Measurements from ENCODE around the gene FNBP1. TPM values are rescaled to one million over a fixed set of nuclear protein-coding genes. Genes with fewer than 3 reads are reported as not detected.
"Not testable (repeated sequence)": the region's sequence is repeated elsewhere in the genome, so short reads cannot be mapped to it uniquely, and the experiment has no call there.

The FNBP1 gene
- total and polyA plus RNA-seq, 4 donors = 16.0 to 94.3 (median 29.5) TPM

DNA sequence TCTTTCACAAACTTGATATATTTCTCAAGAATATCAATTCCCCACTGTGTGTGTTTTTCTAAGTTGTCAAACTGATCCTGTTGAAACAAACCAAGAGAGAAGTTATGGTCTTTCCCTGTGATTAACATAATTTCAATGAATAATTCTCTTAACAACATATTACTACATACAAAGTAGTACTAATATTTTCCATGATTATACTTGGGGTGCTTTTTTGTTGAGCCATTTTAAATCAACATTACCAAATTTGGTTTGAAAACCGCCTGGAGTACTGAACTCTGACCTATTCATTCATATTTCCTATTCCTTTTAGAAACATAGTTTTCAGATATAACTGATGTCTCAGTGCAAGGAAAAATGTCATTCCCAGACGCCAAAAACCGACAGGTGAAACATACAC lies 48.1 kb downstream of the FNBP1 start:
- DNase-seq (no peak), ATAC-seq (ENCODE audit: insufficient read depth, low FRiP score) (no peak)
- Histone ChIP-seq H3K36me3 (ENCODE audit: control insufficient read depth in 4 of 4, insufficient read depth in 4 of 4, low read length in 4 of 4) (peaks cover 0 to 5% (median 0%) of the 10 kb centered on the region in 4 donors), H3K9me3 (ENCODE audit: control insufficient read depth in 4 of 4, insufficient read depth in 3 of 4, low read length in 3 of 4) (no peaks in the 10 kb centered on the region), H3K27ac (ENCODE audit: low read depth in 1 of 2, low read length in 1 of 2) (peak overlapping the region in 1 of 2 donors; percentile 93), H3K4me1 (ENCODE audit: control insufficient read depth in 5 of 5, insufficient read depth in 5 of 5, low read length in 5 of 5) (peaks cover 0 to 11% (median 0%) of the 10 kb centered on the region in 5 donors), H3K27me3 (ENCODE audit: control insufficient read depth in 3 of 3, insufficient read depth in 3 of 3, low read length in 2 of 3) (no peaks in the 10 kb centered on the region), H3K9ac (ENCODE audit: insufficient read depth in 1 of 2, low read length in 2 of 2) (peak overlapping the region in 1 of 2 donors; percentile 4), H3K4me3 (no peak overlapping the region)
- TF ChIP-seq, protein P1, sequence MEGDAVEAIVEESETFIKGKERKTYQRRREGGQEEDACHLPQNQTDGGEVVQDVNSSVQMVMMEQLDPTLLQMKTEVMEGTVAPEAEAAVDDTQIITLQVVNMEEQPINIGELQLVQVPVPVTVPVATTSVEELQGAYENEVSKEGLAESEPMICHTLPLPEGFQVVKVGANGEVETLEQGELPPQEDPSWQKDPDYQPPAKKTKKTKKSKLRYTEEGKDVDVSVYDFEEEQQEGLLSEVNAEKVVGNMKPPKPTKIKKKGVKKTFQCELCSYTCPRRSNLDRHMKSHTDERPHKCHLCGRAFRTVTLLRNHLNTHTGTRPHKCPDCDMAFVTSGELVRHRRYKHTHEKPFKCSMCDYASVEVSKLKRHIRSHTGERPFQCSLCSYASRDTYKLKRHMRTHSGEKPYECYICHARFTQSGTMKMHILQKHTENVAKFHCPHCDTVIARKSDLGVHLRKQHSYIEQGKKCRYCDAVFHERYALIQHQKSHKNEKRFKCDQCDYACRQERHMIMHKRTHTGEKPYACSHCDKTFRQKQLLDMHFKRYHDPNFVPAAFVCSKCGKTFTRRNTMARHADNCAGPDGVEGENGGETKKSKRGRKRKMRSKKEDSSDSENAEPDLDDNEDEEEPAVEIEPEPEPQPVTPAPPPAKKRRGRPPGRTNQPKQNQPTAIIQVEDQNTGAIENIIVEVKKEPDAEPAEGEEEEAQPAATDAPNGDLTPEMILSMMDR (IDR thresholded peaks at IDR 0.05; ENCODE audit: control extremely low read depth, extremely low read depth) = no peak
- 59 to 60% methylated on average over 3 of the region's 3 CpGs for WGBS, 2 donors

DNA sequence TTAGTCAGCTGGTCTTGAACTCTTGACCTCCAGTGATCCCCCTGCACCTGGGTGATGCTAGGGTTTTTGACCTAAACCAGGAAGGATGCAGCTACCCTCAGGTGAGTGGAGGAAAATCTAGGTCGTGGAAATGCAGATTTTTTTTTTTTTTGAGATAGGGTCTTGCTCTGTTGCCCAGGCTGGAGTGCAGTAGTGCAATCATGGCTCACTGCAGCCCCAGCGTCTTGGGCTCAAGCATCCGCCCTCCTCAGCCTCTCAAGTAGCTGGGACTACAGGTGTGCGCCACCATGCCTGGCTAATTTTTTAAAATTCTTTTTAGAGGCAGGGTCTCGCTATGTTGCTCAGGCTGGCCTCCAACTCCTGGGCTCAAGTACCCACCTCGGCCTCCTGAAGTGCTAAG lies 51.9 kb downstream of the FNBP1 start:
- not testable (repeated sequence) for DNase-seq; H3K9ac ChIP-seq (ENCODE audit: insufficient read depth in 1 of 2, low read length in 2 of 2); H3K4me1 ChIP-seq (ENCODE audit: control insufficient read depth in 5 of 5, insufficient read depth in 5 of 5, low read length in 5 of 5); H3K9me3 ChIP-seq (ENCODE audit: control insufficient read depth in 4 of 4, insufficient read depth in 3 of 4, low read length in 3 of 4); ATAC-seq (ENCODE audit: insufficient read depth, low FRiP score); H3K4me3 ChIP-seq; H3K27me3 ChIP-seq (ENCODE audit: control insufficient read depth in 3 of 3, insufficient read depth in 3 of 3, low read length in 2 of 3); H3K27ac ChIP-seq (ENCODE audit: low read depth in 1 of 2, low read length in 1 of 2); H3K36me3 ChIP-seq (ENCODE audit: control insufficient read depth in 4 of 4, insufficient read depth in 4 of 4, low read length in 4 of 4)
- 89 to 93% methylated on average over 6 of the region's 6 CpGs for WGBS, 2 donors

DNA sequence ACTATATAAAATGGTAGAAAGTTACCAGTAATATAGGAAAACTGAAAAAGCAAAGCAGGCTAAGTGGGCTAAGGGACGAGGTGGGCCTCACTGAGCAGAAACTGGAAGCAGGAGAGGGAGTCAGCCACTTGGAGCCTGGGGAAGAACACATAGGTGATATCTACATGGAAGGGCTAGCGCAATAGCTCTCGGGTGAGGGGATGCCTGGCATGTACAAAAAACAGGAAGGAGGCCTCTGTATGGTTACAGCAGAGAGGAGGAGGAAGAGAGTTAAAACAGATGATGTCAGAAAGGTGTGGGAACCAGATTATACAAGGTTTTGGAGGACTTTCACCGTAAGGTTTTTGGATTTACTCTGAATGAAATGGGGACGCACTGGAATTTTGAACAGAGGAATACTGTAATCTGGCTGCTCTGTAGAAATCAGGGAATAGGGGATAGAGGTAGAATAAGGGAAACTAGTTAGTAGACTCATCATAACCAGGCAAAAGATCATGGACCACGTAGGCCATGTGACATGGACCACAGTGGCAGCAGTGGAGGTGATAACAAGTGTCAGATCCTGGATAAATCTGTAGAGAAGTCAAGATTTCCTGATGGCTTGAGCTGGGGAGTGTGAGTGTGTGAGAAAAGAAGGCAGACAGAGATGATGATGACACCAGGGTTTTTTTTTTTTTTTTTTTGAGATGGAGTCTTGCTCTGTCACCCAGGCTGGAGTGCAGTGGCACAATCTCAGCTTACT lies 52.5 kb downstream of the FNBP1 start:
- ATAC-seq (ENCODE audit: insufficient read depth, low FRiP score) (no peak), DNase-seq (no peak)
- Histone ChIP-seq H3K9ac (ENCODE audit: insufficient read depth in 1 of 2, low read length in 2 of 2) (no peak overlapping the region), H3K27ac (ENCODE audit: low read depth in 1 of 2, low read length in 1 of 2) (no peak overlapping the region), H3K9me3 (ENCODE audit: control insufficient read depth in 4 of 4, insufficient read depth in 3 of 4, low read length in 3 of 4) (no peaks in the 10 kb centered on the region), H3K4me1 (ENCODE audit: control insufficient read depth in 5 of 5, insufficient read depth in 5 of 5, low read length in 5 of 5) (peaks cover 0 to 2% (median 0%) of the 10 kb centered on the region in 5 donors), H3K27me3 (ENCODE audit: control insufficient read depth in 3 of 3, insufficient read depth in 3 of 3, low read length in 2 of 3) (no peaks in the 10 kb centered on the region), H3K36me3 (ENCODE audit: control insufficient read depth in 4 of 4, insufficient read depth in 4 of 4, low read length in 4 of 4) (peaks cover 0 to 5% (median 0%) of the 10 kb centered on the region in 4 donors), H3K4me3 (no peak overlapping the region)
- 41 to 56% methylated on average over 6 of the region's 6 CpGs for WGBS, 2 donors
- TF ChIP-seq, protein P1 (IDR thresholded peaks at IDR 0.05; ENCODE audit: control extremely low read depth, extremely low read depth) = no peak

DNA sequence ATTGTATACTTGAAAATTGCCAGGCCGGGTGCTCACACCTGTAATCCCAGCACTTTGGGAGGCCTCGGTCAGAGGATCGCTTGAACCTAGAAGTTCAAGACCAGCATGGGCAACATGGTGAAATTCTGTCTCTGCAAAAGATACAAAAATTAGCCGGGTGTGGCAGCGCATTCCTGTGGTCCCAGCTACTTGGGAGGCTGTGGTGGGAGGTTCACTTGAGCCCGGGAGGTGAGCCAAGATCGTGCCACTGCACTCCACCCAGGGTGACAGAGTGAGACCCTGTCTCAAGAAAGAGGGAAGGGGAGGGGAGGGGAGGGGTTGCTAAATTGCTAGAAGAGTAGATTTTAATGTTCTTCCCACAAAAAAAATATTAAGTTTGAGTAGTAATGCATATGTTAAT lies 53.2 kb downstream of the FNBP1 start:
- no peak overlapping the region for H3K27ac ChIP-seq (ENCODE audit: low read depth in 1 of 2, low read length in 1 of 2)
- peaks cover 0 to 2% (median 0%) of the 10 kb centered on the region in 5 donors for H3K4me1 ChIP-seq (ENCODE audit: control insufficient read depth in 5 of 5, insufficient read depth in 5 of 5, low read length in 5 of 5)
- 70 to 78% methylated on average over 7 of the region's 7 CpGs for WGBS, 2 donors
- no peak overlapping the region for H3K4me3 ChIP-seq
- DNase-seq = no peak
- H3K27me3 ChIP-seq (ENCODE audit: control insufficient read depth in 3 of 3, insufficient read depth in 3 of 3, low read length in 2 of 3) = no peaks in the 10 kb centered on the region
- H3K36me3 ChIP-seq (ENCODE audit: control insufficient read depth in 4 of 4, insufficient read depth in 4 of 4, low read length in 4 of 4) = peaks cover 0 to 5% (median 0%) of the 10 kb centered on the region in 4 donors
- TF ChIP-seq, protein P1 (IDR thresholded peaks at IDR 0.05; ENCODE audit: control extremely low read depth, extremely low read depth) = no peak
- no peaks in the 10 kb centered on the region for H3K9me3 ChIP-seq (ENCODE audit: control insufficient read depth in 4 of 4, insufficient read depth in 3 of 4, low read length in 3 of 4)
- ATAC-seq (ENCODE audit: insufficient read depth, low FRiP score) = no peak
- H3K9ac ChIP-seq (ENCODE audit: insufficient read depth in 1 of 2, low read length in 2 of 2) = no peak overlapping the region
